OCI-LY7 (cell line): ENCODE data around the gene MARCKS. TPM values are rescaled to one million over a fixed set of nuclear protein-coding genes. Genes with fewer than 3 reads are reported as not detected.

Source experiments
- BruUV-seq: library from RNA; stranded (reverse); fragments of 400-500 nt; replicated peaks from 2 replicates; lab custom pipeline; 2021; lab: Mats Ljungman, UMichigan
- CTCF ChIA-PET: fragments of 300-600 bp; sonication (Branson Sonifier 250); formaldehyde crosslinking; loops from one replicate; lab custom pipeline; 2022; ENCODE audit warnings: antibody characterized with exemption; ENCODE audit not compliant: unreplicated experiment; lab: Charles Lee
- POLR2A ChIA-PET: fragments of 300-600 bp; sonication (Branson Sonifier 250); formaldehyde crosslinking; loops from one replicate; lab custom pipeline; 2022; ENCODE audit warnings: antibody characterized with exemption; lab: Charles Lee
- DNase-seq: peaks from one replicate; pipeline ENCODE4 v3.0.0-alpha.2; 2015; ENCODE audit warnings: low spot score
- H2AFZ ChIP-seq: fragments of 200-600 bp; sonication (generic), shearing (Covaris generic); 2 replicates; pipeline ENCODE4 v1.6.1; 2014; ENCODE audit warnings: mild to moderate bottlenecking, antibody characterized with exemption, low read length, moderate library complexity
- H3K27ac ChIP-seq: fragments of 200-600 bp; sonication (generic); 2 replicates; pipeline ENCODE4 v1.5.1; 2014; ENCODE audit warnings: mixed run types, low read depth, mild to moderate bottlenecking, moderate library complexity, low read length, inconsistent platforms; ENCODE audit not compliant: poor library complexity, severe bottlenecking
- H3K36me3 ChIP-seq: fragments of 200-600 bp; sonication (generic); 2 replicates; pipeline ENCODE4 v1.6.1; 2014; ENCODE audit warnings: mild to moderate bottlenecking, antibody characterized with exemption, low read length, moderate library complexity, mixed read lengths; ENCODE audit not compliant: insufficient read depth
- H3K4me1 ChIP-seq: fragments of 200-600 bp; sonication (generic); 2 replicates; pipeline ENCODE4 v1.5.1; 2014; ENCODE audit warnings: mild to moderate bottlenecking, low read length; ENCODE audit not compliant: insufficient read depth, poor library complexity, severe bottlenecking
- H3K4me2 ChIP-seq: fragments of 200-600 bp; sonication (generic); 2 replicates; pipeline ENCODE4 v1.6.1; 2014; ENCODE audit warnings: mild to moderate bottlenecking, low read length
- H3K4me3 ChIP-seq: fragments of 200-600 bp; sonication (generic); 2 replicates; pipeline ENCODE4 v1.5.1; 2014; ENCODE audit warnings: mild to moderate bottlenecking, low read depth, low read length; ENCODE audit not compliant: poor library complexity, severe bottlenecking
- H3K79me2 ChIP-seq: fragments of 200-600 bp; sonication (generic); 2 replicates; pipeline ENCODE4 v1.6.1; 2016; ENCODE audit warnings: low read depth, mild to moderate bottlenecking, low read length, moderate library complexity, mixed read lengths; ENCODE audit not compliant: insufficient read depth
- H3K9me2 ChIP-seq: fragments of 200-600 bp; sonication (generic); 2 replicates; pipeline ENCODE4 v1.6.1; 2016; ENCODE audit warnings: mild to moderate bottlenecking, low read length, mixed read lengths; ENCODE audit not compliant: insufficient read depth
- H3K9me3 ChIP-seq: fragments of 200-600 bp; sonication (generic); 2 replicates; pipeline ENCODE4 v1.6.1; 2014; ENCODE audit warnings: mild to moderate bottlenecking, mixed run types, low read length, mixed read lengths
- H4K20me1 ChIP-seq: fragments of 200-600 bp; sonication (generic); 2 replicates; pipeline ENCODE4 v1.6.1; 2014; ENCODE audit warnings: mild to moderate bottlenecking, antibody characterized with exemption, low read length, moderate library complexity, mixed read lengths; ENCODE audit not compliant: insufficient read depth
- CTCF ChIP-seq: fragments of 200-600 bp; sonication (generic); conservative IDR thresholded peaks from 2 replicates; pipeline ENCODE4 v1.5.1; 2014; ENCODE audit warnings: mild to moderate bottlenecking, antibody characterized with exemption, low read length, moderate library complexity, mixed read lengths
- EZH2phosphoT487 ChIP-seq: fragments of 200-600 bp; sonication (generic); IDR thresholded peaks from 2 replicates; pipeline ENCODE4 v1.6.1; 2018; ENCODE audit warnings: low read depth, borderline replicate concordance, mild to moderate bottlenecking, mixed run types, antibody characterized with exemption, low read length, moderate library complexity, mixed read lengths
- intact Hi-C: fragments of 100-400 bp; cut with micrococcal nuclease; formaldehyde crosslinking; loops from one replicate; pipeline ENCODE4 v1.10.0; 2022; ENCODE audit not compliant: unreplicated experiment
- total RNA-seq, 2 experiments: library from RNA; depleted of rRNA in 1 of 2; stranded (reverse); fragments of >200 nt in 1 of 2; shearing (Covaris generic) in 1 of 2; gene quantifications; 2 replicates each; pipeline ENCODE4 v1.2.3, GENCODE V29; 2014 to 2022

Gene MARCKS
- total RNA-seq, 2 experiments from 2014 or later: 0.03 to 3.9 TPM

GRCh38 chr6:113842165-113842564, 15.0 kb upstream of the MARCKS start:
- TF ChIP-seq EZH2phosphoT487 (no peak), CTCF (no peak)
- ChIA-PET CTCF (no interaction called here), POLR2A (interaction anchor here (0.7 kb wide), 1 partner anchor 9 kb away, joined by 3 read pairs; no protein-coding TSS in a partner anchor)
- H3K9me3 ChIP-seq: no peaks in the 10 kb centered on the region
- no peak overlapping the region for H3K4me2 ChIP-seq
- H3K27ac ChIP-seq: no peak overlapping the region
- H3K4me1 ChIP-seq: no peaks in the 10 kb centered on the region
- no peaks in the 10 kb centered on the region for H3K9me2 ChIP-seq
- H2AFZ ChIP-seq: no peak overlapping the region
- no peaks in the 10 kb centered on the region for H3K79me2 ChIP-seq
- no TSS peak for BruUV-seq
- H4K20me1 ChIP-seq: no peaks in the 10 kb centered on the region
- intact Hi-C loops: no loop called here
- DNase-seq: no peak
- H3K4me3 ChIP-seq: no peak overlapping the region
- H3K36me3 ChIP-seq: no peaks in the 10 kb centered on the region

- POLR2A ChIA-PET: interaction anchor here (0.7 to 1.2 kb wide), 3 partner anchors 12 to 378 kb away, joined by 3 to 5 read pairs (median 3); no protein-coding TSS in a partner anchor
- no peak overlapping the region for H2AFZ ChIP-seq
- no peaks in the 10 kb centered on the region for H4K20me1 ChIP-seq
- CTCF ChIA-PET: no interaction called here
- no peaks in the 10 kb centered on the region for H3K4me1 ChIP-seq
- DNase-seq: no peak
- no peaks in the 10 kb centered on the region for H3K36me3 ChIP-seq
- no peaks in the 10 kb centered on the region for H3K79me2 ChIP-seq
- TF ChIP-seq CTCF: no peak
- no peak for TF ChIP-seq EZH2phosphoT487
- intact Hi-C loops: no loop called here
- H3K4me2 ChIP-seq: no peak overlapping the region
- BruUV-seq: no TSS peak
- no peak overlapping the region for H3K27ac ChIP-seq
- H3K9me2 ChIP-seq: no peaks in the 10 kb centered on the region
- no peaks in the 10 kb centered on the region for H3K9me3 ChIP-seq
- H3K4me3 ChIP-seq: no peak overlapping the region
Measured at GRCh38 chr6:113843500-113844073, 13.6 kb upstream of the MARCKS start.

- no peak overlapping the region for H3K4me2 ChIP-seq
- no peak overlapping the region for H3K27ac ChIP-seq
- POLR2A ChIA-PET: no interaction called here
- H2AFZ ChIP-seq: no peak overlapping the region
- H3K9me3 ChIP-seq: no peaks in the 10 kb centered on the region
- H3K4me3 ChIP-seq: no peak overlapping the region
- no peaks in the 10 kb centered on the region for H4K20me1 ChIP-seq
- H3K79me2 ChIP-seq: no peaks in the 10 kb centered on the region
- no peak for DNase-seq
- TF ChIP-seq EZH2phosphoT487 (no peak), CTCF (no peak)
- H3K9me2 ChIP-seq: no peaks in the 10 kb centered on the region
- intact Hi-C loops: no loop called here
- BruUV-seq: no TSS peak
- CTCF ChIA-PET: no interaction called here
- no peaks in the 10 kb centered on the region for H3K36me3 ChIP-seq
- H3K4me1 ChIP-seq: no peaks in the 10 kb centered on the region
Measured at GRCh38 chr6:113846577-113846976, 10.6 kb upstream of the MARCKS start.
